BLaER1 (cell line): Measurements from ENCODE around the gene LDAH.

Experiments used
- H3K27ac ChIP-seq: shearing (Covaris generic); formaldehyde crosslinking; 2 replicates; pipeline ENCODE4 v1.8.1; 2022
- H3K27me3 ChIP-seq: shearing (Covaris generic); formaldehyde crosslinking; 2 replicates; pipeline ENCODE4 v1.8.1; 2022
- H3K36me3 ChIP-seq: shearing (Covaris generic); formaldehyde crosslinking; 2 replicates; pipeline ENCODE4 v1.8.1; 2022
- H3K4me1 ChIP-seq: shearing (Covaris generic); formaldehyde crosslinking; 2 replicates; pipeline ENCODE4 v1.8.1; 2022
- H3K4me2 ChIP-seq: shearing (Covaris generic); formaldehyde crosslinking; 2 replicates; pipeline ENCODE4 v1.8.1; 2022
- H3K4me3 ChIP-seq: shearing (Covaris generic); formaldehyde crosslinking; 2 replicates; pipeline ENCODE4 v1.8.1; 2022
- H3K9ac ChIP-seq: shearing (Covaris generic); formaldehyde crosslinking; 2 replicates; pipeline ENCODE4 v1.8.1; 2022
- H3K9me3 ChIP-seq: shearing (Covaris generic); formaldehyde crosslinking; 2 replicates; pipeline ENCODE4 v1.8.1; 2022
- H4K20me1 ChIP-seq: shearing (Covaris generic); formaldehyde crosslinking; 2 replicates; pipeline ENCODE4 v1.8.1; 2022
- Cebpa-rat ChIP-seq: shearing (Covaris generic); IDR thresholded peaks from 2 replicates; pipeline ENCODE4 v1.8.1; 2022

The LDAH gene

GRCh38 chr2:20642055-20642971 is 180.6 kb downstream of the LDAH start:
- Histone ChIP-seq H3K27me3 (no peaks in the 10 kb centered on the region), H3K27ac (no peak overlapping the region)

GRCh38 chr2:20641123-20641985 is 181.5 kb downstream of the LDAH start:
- H4K20me1 ChIP-seq: peaks cover 53% of the 10 kb centered on the region
- peak overlapping the region; percentile 16; the same call in 1 of the 2 replicates for H3K9ac ChIP-seq
- H3K4me1 ChIP-seq: peaks cover 54% of the 10 kb centered on the region
- peaks cover 71% of the 10 kb centered on the region for H3K36me3 ChIP-seq
- peak overlapping the region; percentile 42; the same call in 1 of the 2 replicates for H3K27ac ChIP-seq
- no peak for TF ChIP-seq Cebpa-rat
- no peak overlapping the region for H3K4me3 ChIP-seq
- no peaks in the 10 kb centered on the region for H3K9me3 ChIP-seq
- H3K4me2 ChIP-seq: peak overlapping the region; percentile 66
- H3K27me3 ChIP-seq: no peaks in the 10 kb centered on the region

More at GRCh38 chr2:20642055-20642971, 180.6 kb downstream of the LDAH start:
- no peaks in the 10 kb centered on the region for H3K9me3 ChIP-seq
- no peak for TF ChIP-seq Cebpa-rat
- peaks cover 67% of the 10 kb centered on the region for H3K36me3 ChIP-seq
- peaks cover 64% of the 10 kb centered on the region for H3K4me1 ChIP-seq
- H3K4me3 ChIP-seq: no peak overlapping the region
- H3K4me2 ChIP-seq: peak overlapping the region; percentile 66
- H4K20me1 ChIP-seq: peaks cover 53% of the 10 kb centered on the region
- H3K9ac ChIP-seq: 0 out of 2 replicates have a peak overlapping the region, but pooled peaks have one; percentile 10

- peak overlapping the region; percentile 66 for H3K4me2 ChIP-seq
- H3K4me1 ChIP-seq: peaks cover 48% of the 10 kb centered on the region
These were observed 182.3 kb downstream of the LDAH start for GRCh38 chr2:20640411-20641122.

GRCh38 chr2:20638646-20639430 is 184.1 kb downstream of the LDAH start:
- H4K20me1 ChIP-seq: peaks cover 59% of the 10 kb centered on the region
- H3K9me3 ChIP-seq: no peaks in the 10 kb centered on the region
- H3K9ac ChIP-seq: peak overlapping the region; percentile 16; the same call in 1 of the 2 replicates
- peaks cover 65% of the 10 kb centered on the region for H3K4me1 ChIP-seq
- peak overlapping the region; percentile 36; the same call in 1 of the 2 replicates for H3K4me2 ChIP-seq
- H3K4me3 ChIP-seq: no peak overlapping the region
- peaks cover 54% of the 10 kb centered on the region for H3K36me3 ChIP-seq
- H3K27ac ChIP-seq: no peak overlapping the region
- H3K27me3 ChIP-seq: no peaks in the 10 kb centered on the region
- TF ChIP-seq Cebpa-rat: no peak

More at GRCh38 chr2:20640411-20641122, 182.3 kb downstream of the LDAH start:
- Histone ChIP-seq H3K27me3 (no peaks in the 10 kb centered on the region), H3K36me3 (peaks cover 71% of the 10 kb centered on the region), H3K9ac (peak overlapping the region; percentile 16; the same call in 1 of the 2 replicates), H4K20me1 (peaks cover 53% of the 10 kb centered on the region), H3K4me3 (no peak overlapping the region), H3K9me3 (no peaks in the 10 kb centered on the region), H3K27ac (peak overlapping the region; percentile 42)
- TF ChIP-seq Cebpa-rat: no peak

GRCh38 chr2:20638014-20638413 is 184.9 kb downstream of the LDAH start:
- no peak overlapping the region for H3K27ac ChIP-seq
- H3K4me2 ChIP-seq: no peak overlapping the region
- H3K9ac ChIP-seq: peak overlapping the region; percentile 16; the same call in 1 of the 2 replicates
- no peak overlapping the region for H3K4me3 ChIP-seq
- TF ChIP-seq Cebpa-rat: no peak
- peaks cover 61% of the 10 kb centered on the region for H4K20me1 ChIP-seq
- H3K9me3 ChIP-seq: no peaks in the 10 kb centered on the region
- H3K36me3 ChIP-seq: peaks cover 46% of the 10 kb centered on the region
- H3K27me3 ChIP-seq: no peaks in the 10 kb centered on the region
- H3K4me1 ChIP-seq: peaks cover 73% of the 10 kb centered on the region

GRCh38 chr2:20637147-20637546 is 185.8 kb downstream of the LDAH start:
- Histone ChIP-seq H3K4me1 (peaks cover 73% of the 10 kb centered on the region), H3K36me3 (peaks cover 46% of the 10 kb centered on the region), H3K9ac (no peak overlapping the region), H3K4me3 (no peak overlapping the region), H4K20me1 (peaks cover 53% of the 10 kb centered on the region), H3K27ac (no peak overlapping the region), H3K27me3 (no peaks in the 10 kb centered on the region), H3K9me3 (no peaks in the 10 kb centered on the region), H3K4me2 (no peak overlapping the region)
- no peak for TF ChIP-seq Cebpa-rat

GRCh38 chr2:20635675-20636584 is 187.0 kb downstream of the LDAH start:
- Histone ChIP-seq H3K4me2 (peak overlapping the region; percentile 81), H3K36me3 (peaks cover 47% of the 10 kb centered on the region), H3K9me3 (no peaks in the 10 kb centered on the region), H3K9ac (no peak overlapping the region), H3K27me3 (no peaks in the 10 kb centered on the region), H3K27ac (no peak overlapping the region), H4K20me1 (peaks cover 43% of the 10 kb centered on the region), H3K4me3 (no peak overlapping the region), H3K4me1 (peaks cover 67% of the 10 kb centered on the region)
- no peak for TF ChIP-seq Cebpa-rat

- no peak overlapping the region for H3K27ac ChIP-seq
- H3K4me1 ChIP-seq: peaks cover 59% of the 10 kb centered on the region
- H3K4me2 ChIP-seq: peak overlapping the region; percentile 81
- peaks cover 45% of the 10 kb centered on the region for H3K36me3 ChIP-seq
- H3K9me3 ChIP-seq: no peaks in the 10 kb centered on the region
- H3K9ac ChIP-seq: no peak overlapping the region; the same call in 1 of the 2 replicates
- peaks cover 42% of the 10 kb centered on the region; the same call in 1 of the 2 replicates for H4K20me1 ChIP-seq
- TF ChIP-seq Cebpa-rat: no peak
- no peaks in the 10 kb centered on the region for H3K27me3 ChIP-seq
- H3K4me3 ChIP-seq: no peak overlapping the region
These were observed 187.8 kb downstream of the LDAH start for GRCh38 chr2:20635113-20635510.
